Activated CD4-positive, alpha-beta T cell treated with anti-CD3 and anti-CD28 coated beads for 48 hours (primary cell): Measurements from ENCODE around the gene PPP1R12A.
"Not testable (repeated sequence)": the region's sequence is repeated elsewhere in the genome, so short reads cannot be mapped to it uniquely, and the experiment has no call there.

Experiments
- DNase-seq: peaks from one replicate; pipeline ENCODE4 v3.0.0-alpha.2; 2020

PPP1R12A gene

GRCh38 chr12:79891506-79892162 is 43.3 kb downstream of the PPP1R12A start:
- DNase-seq = no peak

- DNase-seq = no peak
These were observed 47.0 kb downstream of the PPP1R12A start for GRCh38 chr12:79887890-79888289.

- no peak for DNase-seq
These were observed 47.9 kb downstream of the PPP1R12A start for GRCh38 chr12:79886917-79887519.

GRCh38 chr12:79885911-79886490 is 48.9 kb downstream of the PPP1R12A start:
- DNase-seq = no peak

GRCh38 chr12:79884401-79885006 is 50.4 kb downstream of the PPP1R12A start:
- no peak for DNase-seq

GRCh38 chr12:79883216-79883615 is 51.7 kb downstream of the PPP1R12A start:
- no peak for DNase-seq

- no peak for DNase-seq
These were observed 53.5 kb downstream of the PPP1R12A start for GRCh38 chr12:79881351-79881750.

- DNase-seq = not testable (repeated sequence)
These were observed 56.4 kb downstream of the PPP1R12A start for GRCh38 chr12:79878506-79878905.

GRCh38 chr12:79877246-79877645 is 57.7 kb downstream of the PPP1R12A start:
- DNase-seq = no peak

- no peak for DNase-seq
These were observed 60.2 kb downstream of the PPP1R12A start for GRCh38 chr12:79874665-79875064.

- no peak for DNase-seq
These were observed 61.7 kb downstream of the PPP1R12A start for GRCh38 chr12:79873201-79873600.

GRCh38 chr12:79871621-79872020 is 63.3 kb downstream of the PPP1R12A start:
- no peak for DNase-seq

GRCh38 chr12:79870916-79871315 is 64.0 kb downstream of the PPP1R12A start:
- DNase-seq = no peak

GRCh38 chr12:79859646-79860045 is 75.3 kb downstream of the PPP1R12A start:
- no peak for DNase-seq

GRCh38 chr12:79858518-79858917 is 76.4 kb downstream of the PPP1R12A start:
- no peak for DNase-seq

- no peak for DNase-seq
These were observed 77.2 kb downstream of the PPP1R12A start for GRCh38 chr12:79857675-79858074.

- no peak for DNase-seq
These were observed 84.1 kb downstream of the PPP1R12A start for GRCh38 chr12:79850610-79851299.

- no peak for DNase-seq
These were observed 86.6 kb downstream of the PPP1R12A start for GRCh38 chr12:79848339-79848738.

- DNase-seq = no peak
These were observed 87.5 kb downstream of the PPP1R12A start for GRCh38 chr12:79847417-79847816.

- no peak for DNase-seq
These were observed 90.2 kb downstream of the PPP1R12A start for GRCh38 chr12:79844693-79845092.

- no peak for DNase-seq
These were observed 90.9 kb downstream of the PPP1R12A start for GRCh38 chr12:79843978-79844377.

- no peak for DNase-seq
These were observed 92.3 kb downstream of the PPP1R12A start for GRCh38 chr12:79842630-79843029.

- DNase-seq = no peak
These were observed 93.0 kb downstream of the PPP1R12A start for GRCh38 chr12:79841878-79842265.
